ENCODE measurements around the gene LOC128125822.
"Not testable (repeated sequence)": the region's sequence is repeated elsewhere in the genome, so short reads cannot be mapped to it uniquely, and the experiment has no call there.

The LOC128125822 gene

DNA sequence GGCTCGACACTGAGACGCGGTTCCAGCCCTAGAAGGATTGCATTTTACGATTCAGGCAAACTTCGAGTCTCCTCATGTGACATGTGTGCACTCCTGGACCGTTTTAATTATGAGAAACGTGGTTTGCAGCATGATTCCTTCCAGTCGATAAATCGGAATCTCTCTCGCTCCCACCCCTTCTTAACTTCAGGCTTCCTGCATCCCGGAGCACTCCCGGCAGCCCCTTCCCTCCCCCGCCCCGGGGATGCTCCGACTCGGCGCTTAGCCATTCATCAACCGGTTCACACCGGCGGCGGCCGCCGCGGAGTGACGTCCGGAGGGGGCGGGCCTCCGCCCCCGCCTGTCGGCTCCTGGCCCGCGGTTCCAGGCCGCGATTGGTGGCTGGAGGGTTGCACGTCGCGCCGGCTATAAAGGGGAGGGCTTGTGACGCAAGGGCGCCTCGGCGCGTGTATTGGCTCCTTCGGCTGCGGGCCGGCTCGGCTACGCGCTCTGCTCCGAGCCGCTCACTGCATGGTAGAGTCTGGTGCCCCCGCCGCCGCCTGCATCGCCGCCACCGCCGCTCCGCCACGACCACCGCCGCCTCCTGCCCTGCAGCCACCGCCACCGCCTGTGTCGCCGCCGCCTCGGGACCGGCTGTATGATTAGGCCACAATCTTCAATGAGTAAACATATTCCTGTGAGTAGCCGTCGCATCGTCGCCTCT, at the start of gene LOC128125822, which contains the start of gene PTP4A1:
LOC128125822 (plus strand) TSS at position 437 of the 703 bp plus-strand sequence.
PTP4A1 (plus strand) TSS at position 437 of the 703 bp plus-strand sequence. CDS start 4,401 bp downstream, outside the sequence.
- DNase-seq (ENCODE audit: low read depth): peak; percentile 99
- in situ Hi-C loops (cut with HindIII; ENCODE audit: low pct_unique_long_range_greater_than_20kb, low sequenced_read_pairs): no loop called here

DNA sequence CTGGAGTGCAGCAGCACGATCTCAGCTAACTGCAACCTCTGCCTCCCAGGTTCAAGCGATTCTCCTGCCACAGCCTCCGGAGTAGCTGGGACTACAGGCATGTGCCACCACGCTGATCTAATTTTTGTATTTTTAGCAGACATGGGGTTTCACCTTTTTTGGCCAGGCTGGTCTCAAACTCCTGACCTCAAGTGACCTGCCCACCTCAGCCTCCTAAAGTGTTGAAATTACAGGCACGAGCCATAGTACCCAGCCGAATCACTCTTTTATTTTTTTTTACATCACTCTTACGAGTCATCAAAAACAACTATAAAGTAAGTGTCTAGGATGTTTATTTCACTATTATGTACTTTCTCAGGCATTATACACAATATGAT, 49.4 kb upstream of the LOC128125822 start:
- in situ Hi-C loops (cut with HindIII; ENCODE audit: low pct_unique_long_range_greater_than_20kb, low sequenced_read_pairs): not testable (repeated sequence)
- DNase-seq (ENCODE audit: low read depth): peak; percentile 37

DNA sequence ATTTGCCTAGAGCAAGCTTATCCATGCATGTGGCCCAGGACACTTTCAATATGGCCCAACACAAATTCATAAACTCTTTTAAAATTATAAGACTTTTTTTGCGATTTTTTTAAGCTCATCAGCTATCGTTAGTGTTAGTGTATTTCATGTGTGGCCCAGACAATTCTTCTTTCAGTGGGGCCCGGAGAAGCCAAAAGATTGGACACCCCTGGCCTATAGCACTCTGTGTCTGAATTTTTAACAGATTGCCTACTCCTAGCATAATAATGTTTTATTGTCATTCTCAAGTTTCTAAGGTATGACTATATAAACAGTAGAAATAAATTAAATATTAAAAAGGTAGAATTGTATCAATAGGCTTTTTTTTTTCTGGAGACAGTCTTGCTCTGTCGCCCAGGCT, 48.6 kb upstream of the LOC128125822 start:
- no peak for DNase-seq (ENCODE audit: low read depth)
- in situ Hi-C loops (cut with HindIII; ENCODE audit: low pct_unique_long_range_greater_than_20kb, low sequenced_read_pairs): no loop called here

DNA sequence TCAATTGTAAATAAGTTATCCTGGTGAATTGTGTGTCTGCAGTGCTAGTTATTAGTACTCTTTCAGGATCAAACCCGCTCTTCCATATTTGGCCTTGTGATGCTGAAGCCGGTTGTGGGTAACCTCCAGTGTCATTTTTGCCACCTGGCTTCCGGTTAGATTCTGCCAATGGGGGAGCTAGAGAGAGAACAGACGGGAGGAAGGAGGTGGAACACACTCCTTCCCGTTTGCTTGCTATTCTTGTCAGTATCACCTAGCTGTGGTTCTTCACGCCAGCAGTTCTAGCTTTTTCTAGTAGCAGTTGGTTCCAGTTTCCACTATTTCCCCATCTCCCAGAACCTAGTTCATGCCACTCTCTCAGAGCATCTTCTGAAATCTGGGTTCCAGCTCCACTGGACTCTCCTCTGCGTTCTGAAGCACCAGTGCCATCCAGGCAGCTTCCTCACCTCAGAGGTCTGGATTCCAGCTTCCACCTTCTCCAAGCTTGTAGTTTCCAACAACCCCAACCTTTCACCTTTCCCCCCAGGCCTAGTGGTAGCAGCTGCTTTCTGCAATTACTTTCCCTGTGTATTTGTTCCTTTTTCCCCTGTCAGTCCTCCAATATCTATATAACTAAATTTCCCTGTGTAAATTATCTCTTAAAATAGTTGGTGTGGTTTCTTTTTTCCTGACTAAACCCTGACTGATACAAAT, 46.9 kb upstream of the LOC128125822 start:
- in situ Hi-C loops (cut with HindIII; ENCODE audit: low pct_unique_long_range_greater_than_20kb, low sequenced_read_pairs): no loop called here
- DNase-seq (ENCODE audit: low read depth): no peak

DNA sequence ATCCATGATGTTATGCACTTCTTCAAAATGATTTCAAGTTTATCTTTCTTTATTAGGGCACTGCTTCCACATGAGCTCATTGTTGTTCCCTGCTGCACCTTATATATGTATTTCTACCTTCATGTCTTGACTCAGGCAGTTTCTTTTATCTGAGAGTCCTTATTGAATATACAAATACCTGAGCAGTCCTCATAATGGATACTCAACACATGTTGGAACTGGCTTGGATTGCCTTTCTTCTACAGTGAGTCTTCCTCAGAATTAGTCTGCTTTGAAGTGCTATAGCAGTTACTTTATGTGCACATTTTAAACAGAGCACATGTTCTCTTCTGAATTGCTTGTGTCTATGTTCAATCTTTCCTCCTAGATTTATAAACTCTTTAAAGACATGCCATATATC, 45.3 kb upstream of the LOC128125822 start:
- in situ Hi-C loops (cut with HindIII; ENCODE audit: low pct_unique_long_range_greater_than_20kb, low sequenced_read_pairs): no loop called here
- no peak for DNase-seq (ENCODE audit: low read depth)

DNA sequence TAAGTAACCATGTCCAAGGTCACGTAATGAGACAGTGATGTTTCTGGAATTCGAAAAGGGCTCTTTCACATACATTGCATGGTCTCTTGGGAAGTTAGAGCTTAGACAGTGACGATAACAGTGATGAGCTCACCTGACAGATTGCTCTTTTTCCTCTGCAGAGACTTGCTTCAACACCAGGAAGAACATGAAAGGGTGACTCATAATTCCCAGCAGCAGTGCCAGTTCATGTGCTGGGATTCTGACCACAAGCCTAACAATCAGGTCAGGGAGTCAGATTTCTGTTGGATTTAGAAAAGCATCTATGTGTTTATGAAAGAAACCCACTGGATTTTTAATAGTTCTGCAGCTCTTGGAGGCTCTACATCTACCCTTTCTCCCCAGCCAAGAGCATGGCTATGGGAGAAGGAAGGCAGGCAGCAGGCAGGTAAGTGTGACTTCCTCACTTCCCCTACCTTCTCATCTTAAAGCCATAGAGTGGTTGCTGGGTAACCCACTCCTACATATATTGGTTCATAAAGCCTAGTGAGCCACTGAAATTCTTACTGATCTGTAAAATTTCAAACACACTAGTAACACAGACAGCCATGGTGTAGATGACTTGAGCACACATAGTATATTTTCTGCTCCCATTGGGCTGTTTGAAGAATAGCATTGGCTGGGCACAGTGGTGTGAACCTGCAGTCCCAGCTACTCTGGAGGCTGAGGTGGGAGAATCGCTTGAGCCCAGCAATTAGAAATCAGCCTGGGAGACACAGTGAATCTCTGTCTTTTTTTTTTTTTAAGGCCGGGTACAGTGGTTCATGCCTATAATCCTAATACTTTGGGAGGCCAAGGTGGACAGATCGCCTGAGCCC, 44.4 kb upstream of the LOC128125822 start:
- in situ Hi-C loops (cut with HindIII; ENCODE audit: low pct_unique_long_range_greater_than_20kb, low sequenced_read_pairs): no loop called here
- peak; percentile 98 for DNase-seq (ENCODE audit: low read depth)

DNA sequence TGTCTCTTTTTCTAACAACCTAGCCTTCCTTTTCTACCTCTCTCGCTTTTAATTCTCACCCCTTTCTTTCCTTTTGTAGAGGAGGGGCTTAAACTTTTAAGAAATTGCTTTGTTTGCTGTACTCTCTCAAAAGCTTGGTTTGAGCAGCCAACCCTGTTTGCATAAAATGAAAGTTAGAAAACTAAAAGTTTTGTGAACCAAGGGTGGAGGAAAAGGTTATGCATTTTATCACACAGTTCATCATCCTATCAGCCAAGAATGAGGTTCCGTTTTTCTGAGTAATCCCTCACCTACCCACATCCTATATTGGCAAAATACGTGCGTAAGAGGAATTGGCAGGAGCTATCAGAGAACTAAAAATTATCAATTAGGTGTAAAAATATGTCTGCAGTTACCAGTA, 42.8 kb upstream of the LOC128125822 start:
- in situ Hi-C loops (cut with HindIII; ENCODE audit: low pct_unique_long_range_greater_than_20kb, low sequenced_read_pairs): no loop called here
- DNase-seq (ENCODE audit: low read depth): no peak

DNA sequence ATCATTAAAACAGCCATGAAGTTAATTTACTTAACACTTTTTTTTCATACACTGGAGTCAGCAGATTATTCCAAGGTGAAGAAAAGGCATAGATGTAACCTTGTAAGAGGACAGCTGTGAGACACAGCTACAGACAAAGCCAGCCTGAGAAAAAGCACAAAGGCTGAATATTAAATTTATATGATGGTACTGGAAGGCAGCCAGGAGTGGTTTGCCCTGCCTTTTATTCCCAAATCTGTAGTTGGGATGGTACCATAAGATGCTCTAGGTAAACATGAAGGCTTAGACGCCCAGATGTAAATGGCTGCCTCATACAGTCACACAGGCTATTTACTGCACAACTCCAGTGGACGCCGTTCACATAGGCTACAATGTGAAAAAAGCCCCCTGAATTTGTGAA, 42.1 kb upstream of the LOC128125822 start:
- in situ Hi-C loops (cut with HindIII; ENCODE audit: low pct_unique_long_range_greater_than_20kb, low sequenced_read_pairs): no loop called here
- DNase-seq (ENCODE audit: low read depth): no peak

DNA sequence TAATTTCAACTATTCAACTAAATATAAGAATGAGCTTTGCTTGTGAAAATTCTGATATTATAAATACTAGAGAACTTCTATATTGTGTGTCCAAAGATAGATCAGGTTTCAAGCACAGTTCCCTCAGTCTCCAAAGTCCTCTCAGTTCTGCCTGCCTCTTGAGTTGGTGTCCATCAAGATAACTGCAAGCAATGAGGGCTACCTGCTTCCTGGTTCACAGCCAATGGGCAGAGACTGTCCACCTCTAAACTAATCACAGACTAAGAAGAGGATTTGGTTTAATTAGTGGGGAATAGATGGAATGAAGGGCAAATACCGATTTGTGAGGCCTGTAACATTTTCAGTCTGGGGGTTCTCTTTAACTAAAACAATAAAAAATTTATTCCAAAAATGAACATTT, 41.3 kb upstream of the LOC128125822 start:
- in situ Hi-C loops (cut with HindIII; ENCODE audit: low pct_unique_long_range_greater_than_20kb, low sequenced_read_pairs): no loop called here
- DNase-seq (ENCODE audit: low read depth): no peak

DNA sequence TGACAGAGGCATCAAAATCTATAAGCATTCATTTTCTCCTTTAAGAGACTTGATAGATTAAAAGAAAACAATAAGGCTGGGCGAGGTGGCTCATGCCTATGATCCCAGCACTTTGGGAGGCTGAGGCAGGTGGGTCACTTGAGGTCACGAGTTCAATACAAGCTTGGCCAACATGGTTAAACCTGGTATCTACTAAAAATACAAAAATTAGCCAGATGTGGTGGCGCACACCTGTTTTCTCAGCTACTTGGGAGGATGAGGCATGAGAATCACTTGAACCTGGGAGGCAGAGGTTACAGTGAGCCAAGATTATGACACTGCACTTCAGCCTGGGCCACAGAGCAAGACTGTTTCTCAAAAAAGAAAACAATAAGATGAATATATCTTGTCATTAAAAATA, 39.3 kb upstream of the LOC128125822 start:
- in situ Hi-C loops (cut with HindIII; ENCODE audit: low pct_unique_long_range_greater_than_20kb, low sequenced_read_pairs): no loop called here
- no peak for DNase-seq (ENCODE audit: low read depth)

DNA sequence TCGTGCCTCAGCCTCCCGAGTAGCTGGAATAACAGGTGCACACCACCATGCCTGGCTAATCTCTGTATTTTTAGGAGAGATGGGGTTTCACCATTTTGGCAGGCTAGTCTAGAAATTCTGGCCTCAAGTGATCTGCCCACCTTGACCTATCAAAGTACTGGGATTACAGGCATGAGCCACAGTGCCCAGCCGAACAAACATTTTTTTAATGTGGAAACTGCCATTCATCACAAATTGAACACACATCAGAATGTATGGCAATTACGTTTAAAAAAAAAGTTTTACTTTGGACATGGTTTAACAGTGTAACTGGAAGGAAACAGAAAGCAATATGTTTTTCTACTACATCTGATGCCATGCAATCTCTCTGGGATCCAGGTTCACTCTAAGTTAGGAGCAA, 38.3 kb upstream of the LOC128125822 start:
- no peak for DNase-seq (ENCODE audit: low read depth)
- in situ Hi-C loops (cut with HindIII; ENCODE audit: low pct_unique_long_range_greater_than_20kb, low sequenced_read_pairs): no loop called here

DNA sequence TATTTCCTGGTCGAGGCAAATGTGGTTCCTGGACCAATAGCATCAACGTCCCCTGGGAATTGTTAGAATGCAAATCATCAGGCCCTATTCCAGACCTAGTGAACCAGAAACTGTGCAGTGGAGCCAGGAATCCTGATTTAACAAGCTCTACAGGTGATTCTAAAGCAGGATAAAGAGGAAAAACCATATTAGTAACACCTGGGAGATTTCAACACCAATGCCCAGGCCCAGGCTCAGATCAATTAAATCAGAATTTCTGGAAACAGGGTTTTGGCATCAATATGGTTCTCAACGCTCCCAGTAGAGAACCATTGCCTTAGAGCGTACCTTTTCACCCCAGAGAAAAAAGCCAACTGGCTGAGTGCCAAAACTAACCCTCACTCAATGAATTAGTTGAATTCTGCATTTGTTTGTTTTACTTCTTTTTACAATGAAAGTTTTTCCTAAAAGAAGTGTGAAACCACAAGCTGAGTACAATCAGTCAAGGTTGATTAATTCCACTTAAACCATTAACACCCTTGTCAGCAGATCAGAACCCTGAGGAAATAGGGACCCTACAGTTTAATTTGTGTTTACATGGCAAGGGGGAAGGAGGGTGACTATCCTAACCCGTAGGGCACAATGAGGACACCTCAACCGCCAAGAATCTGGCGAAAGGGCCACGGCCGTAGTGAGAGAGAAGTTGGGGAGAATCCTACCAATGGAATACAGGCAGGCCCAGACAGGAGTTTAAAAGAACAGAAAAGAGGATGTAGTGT, 34.9 kb upstream of the LOC128125822 start:
- in situ Hi-C loops (cut with HindIII; ENCODE audit: low pct_unique_long_range_greater_than_20kb, low sequenced_read_pairs): no loop called here
- peak; percentile 93 for DNase-seq (ENCODE audit: low read depth)

DNA sequence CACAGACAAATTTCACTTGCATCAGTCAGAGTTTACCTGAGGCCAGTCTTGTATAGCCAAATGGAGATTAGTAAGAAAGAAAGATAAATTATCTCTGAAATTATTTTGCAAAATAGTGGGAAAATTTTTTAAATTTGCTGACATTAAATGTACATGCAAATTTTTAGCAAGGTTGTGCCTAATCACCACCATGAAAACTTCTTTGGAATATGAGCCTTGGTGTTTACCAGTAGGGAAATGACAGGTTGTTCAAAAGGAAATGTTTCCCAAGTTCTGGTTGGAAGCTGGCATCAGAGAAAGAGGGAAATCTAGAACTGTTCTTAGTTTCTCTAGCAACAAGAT, 34.4 kb upstream of the LOC128125822 start:
- in situ Hi-C loops (cut with HindIII; ENCODE audit: low pct_unique_long_range_greater_than_20kb, low sequenced_read_pairs): no loop called here
- DNase-seq (ENCODE audit: low read depth): no peak

DNA sequence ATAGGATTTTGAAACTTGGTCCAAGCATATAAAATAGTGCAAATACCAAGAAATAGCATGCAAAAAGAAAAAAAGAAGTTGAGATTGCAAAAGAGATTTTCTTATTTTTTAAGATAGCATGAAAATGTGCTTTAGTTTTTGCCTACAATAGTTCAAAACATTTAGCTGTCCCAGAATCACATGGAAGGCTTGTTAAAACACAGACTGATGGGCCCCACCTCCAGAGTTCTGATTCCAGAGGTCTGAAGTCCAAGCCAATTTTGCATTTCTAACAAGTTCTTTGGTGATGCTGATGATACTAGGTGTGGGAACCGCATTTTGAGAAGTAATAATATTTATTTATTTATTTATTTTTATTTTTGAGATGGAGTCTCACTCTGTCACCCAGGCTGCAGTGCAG, 33.7 kb upstream of the LOC128125822 start:
- in situ Hi-C loops (cut with HindIII; ENCODE audit: low pct_unique_long_range_greater_than_20kb, low sequenced_read_pairs): no loop called here
- no peak for DNase-seq (ENCODE audit: low read depth)

DNA sequence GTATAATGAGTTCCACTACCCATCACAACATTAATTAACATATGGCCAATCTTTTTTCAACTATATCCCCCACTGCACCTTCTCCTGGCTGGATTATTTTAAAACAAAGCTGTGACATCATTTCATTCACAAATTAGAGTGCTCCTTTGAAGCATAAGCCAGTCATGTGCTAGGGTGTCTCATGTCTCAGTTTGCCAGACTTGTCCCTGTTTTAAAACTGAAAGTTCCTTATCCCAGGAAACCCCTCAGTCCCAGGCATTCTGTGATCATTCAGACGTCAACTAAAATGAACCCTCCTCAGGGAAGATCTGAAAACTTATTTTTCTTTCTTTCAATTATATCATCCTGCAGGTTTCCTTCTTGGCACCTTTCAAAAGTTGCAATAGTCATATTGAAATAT, 29.3 kb upstream of the LOC128125822 start:
- in situ Hi-C loops (cut with HindIII; ENCODE audit: low pct_unique_long_range_greater_than_20kb, low sequenced_read_pairs): no loop called here
- no peak for DNase-seq (ENCODE audit: low read depth)

DNA sequence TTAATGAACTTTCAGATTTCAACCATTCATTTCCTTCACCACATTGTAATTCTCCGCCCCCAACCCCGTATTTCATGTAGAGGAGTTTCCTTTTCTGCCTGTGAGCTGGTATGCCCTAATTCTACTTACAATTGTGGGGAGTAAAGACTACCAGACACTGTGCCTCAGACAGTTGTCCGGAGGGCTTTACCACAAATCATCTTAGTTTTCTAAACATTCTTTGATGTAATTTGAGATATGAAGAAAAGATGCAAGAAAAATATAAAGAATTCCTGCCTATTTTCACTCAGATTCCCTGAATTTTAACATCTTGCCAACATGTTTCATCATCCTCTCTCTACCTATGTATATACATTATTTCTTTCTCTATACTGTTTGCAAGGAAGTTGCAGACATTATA, 28.3 kb upstream of the LOC128125822 start:
- no peak for DNase-seq (ENCODE audit: low read depth)

DNA sequence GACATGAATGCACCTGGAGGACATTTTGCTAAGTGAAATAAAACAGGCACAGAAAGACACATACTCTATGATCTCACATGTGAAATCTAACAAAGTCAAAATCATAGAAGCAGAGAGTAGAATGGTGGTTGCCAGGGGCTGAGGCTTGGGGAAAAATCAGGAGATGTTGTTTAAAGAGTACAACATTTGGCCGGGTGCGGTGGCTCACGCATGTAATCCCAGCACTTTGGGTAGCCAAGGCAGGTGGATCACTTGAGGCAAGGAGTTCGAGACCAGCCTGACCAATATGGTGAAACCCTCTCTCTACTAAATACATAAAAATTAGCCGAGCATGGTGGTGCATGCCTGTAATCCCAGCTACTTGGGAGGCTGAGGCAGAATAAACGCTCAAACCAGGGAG, 26.0 kb upstream of the LOC128125822 start:
- in situ Hi-C loops (cut with HindIII; ENCODE audit: low pct_unique_long_range_greater_than_20kb, low sequenced_read_pairs): no loop called here

More for the DNA sequence above, 28.3 kb upstream of the LOC128125822 start:
- in situ Hi-C loops (cut with HindIII; ENCODE audit: low pct_unique_long_range_greater_than_20kb, low sequenced_read_pairs): no loop called here

DNA sequence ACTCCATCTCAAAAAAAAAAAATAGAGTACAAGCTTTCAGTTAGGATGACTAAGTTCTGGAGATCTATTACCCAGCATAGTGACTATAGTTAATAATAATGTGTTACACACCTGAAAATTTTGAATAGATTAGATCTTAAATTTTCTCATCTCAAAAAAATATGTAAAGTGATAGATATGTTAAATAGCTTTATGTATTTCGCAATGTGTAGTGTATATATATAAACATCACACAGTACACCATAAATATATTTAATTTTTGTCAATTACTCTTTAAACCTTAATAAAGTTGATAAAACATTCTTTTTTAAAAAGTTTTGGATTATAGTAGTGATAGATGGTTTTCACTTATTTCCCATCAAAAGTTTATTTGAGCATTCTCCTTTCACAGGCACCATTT, 25.6 kb upstream of the LOC128125822 start:
- in situ Hi-C loops (cut with HindIII; ENCODE audit: low pct_unique_long_range_greater_than_20kb, low sequenced_read_pairs): no loop called here
- no peak for DNase-seq (ENCODE audit: low read depth)

More for the DNA sequence above, 26.0 kb upstream of the LOC128125822 start:
- DNase-seq (ENCODE audit: low read depth): no peak

Data from Caki2 (cell line).